Neural crest cell (in vitro differentiated cells): ENCODE data around the gene MAP6D1. TPM values are rescaled to one million over a fixed set of nuclear protein-coding genes. Genes with fewer than 3 reads are reported as not detected.

ENCODE experiments used
- DNase-seq: peaks from one replicate; pipeline ENCODE4 v3.0.0; 2021; ENCODE audit warnings: low read depth, mixed read lengths, low spot score
- H3K27ac Mint-ChIP-seq: one replicate; pipeline ENCODE4 v1.8.0; 2021; ENCODE audit warnings: mild to moderate bottlenecking, mixed read lengths; ENCODE audit not compliant: unreplicated experiment
- H3K27me3 Mint-ChIP-seq: 2 replicates; pipeline ENCODE4 v1.8.0; 2021; ENCODE audit warnings: low read depth, mild to moderate bottlenecking, mixed read lengths
- H3K36me3 Mint-ChIP-seq: 2 replicates; pipeline ENCODE4 v1.8.0; 2021; ENCODE audit warnings: low read depth, mild to moderate bottlenecking, mixed read lengths
- H3K4me1 Mint-ChIP-seq: 2 replicates; pipeline ENCODE4 v1.8.0; 2021; ENCODE audit warnings: mixed read lengths
- H3K4me3 Mint-ChIP-seq: one replicate; pipeline ENCODE4 v1.8.0; 2021; ENCODE audit warnings: mild to moderate bottlenecking, mixed read lengths
- H3K9me3 Mint-ChIP-seq: 2 replicates; pipeline ENCODE4 v1.8.0; 2021; ENCODE audit warnings: mixed read lengths
- CTCF ChIP-seq: fragments of 200-600 bp; sonication (generic); conservative IDR thresholded peaks from 2 replicates; pipeline ENCODE4 v1.5.0; 2021; ENCODE audit warnings: antibody characterized with exemption, mild to moderate bottlenecking
- total RNA-seq: library from RNA; stranded (reverse); gene quantifications from 2 replicates; pipeline ENCODE4 v1.2.1, GENCODE V29; 2021

The MAP6D1 gene
- total RNA-seq, 1 donor from 2014 or later = 4.9 TPM

- peaks cover 7% of the 10 kb centered on the region for H3K4me1 Mint-ChIP-seq
- H3K27ac Mint-ChIP-seq = peak overlapping the region; percentile 94
- no peak for TF ChIP-seq CTCF
- no peak for DNase-seq
- H3K27me3 Mint-ChIP-seq = no peaks in the 10 kb centered on the region
- H3K4me3 Mint-ChIP-seq = no peak overlapping the region
- no peaks in the 10 kb centered on the region for H3K9me3 Mint-ChIP-seq
- peaks cover 33% of the 10 kb centered on the region for H3K36me3 Mint-ChIP-seq
Observed at GRCh38 chr3:183812761-183813445, 12.5 kb downstream of the MAP6D1 start.

- H3K27me3 Mint-ChIP-seq = no peaks in the 10 kb centered on the region
- no peak overlapping the region for H3K27ac Mint-ChIP-seq
- H3K4me3 Mint-ChIP-seq = no peak overlapping the region
- no peak for DNase-seq
- H3K9me3 Mint-ChIP-seq = no peaks in the 10 kb centered on the region
- H3K36me3 Mint-ChIP-seq = peaks cover 34% of the 10 kb centered on the region
- peaks cover 7% of the 10 kb centered on the region for H3K4me1 Mint-ChIP-seq
- TF ChIP-seq CTCF = no peak
Observed at GRCh38 chr3:183811638-183812037, 13.7 kb downstream of the MAP6D1 start.

GRCh38 chr3:183810643-183811594 lies 14.5 kb downstream of the MAP6D1 start:
- Mint-ChIP-seq H3K9me3 (no peaks in the 10 kb centered on the region), H3K4me3 (peak overlapping the region; percentile 11), H3K27me3 (no peaks in the 10 kb centered on the region), H3K4me1 (peaks cover 7% of the 10 kb centered on the region), H3K36me3 (peaks cover 30% of the 10 kb centered on the region), H3K27ac (no peak overlapping the region)
- no peak for DNase-seq
- no peak for TF ChIP-seq CTCF

GRCh38 chr3:183809270-183809669 lies 16.1 kb downstream of the MAP6D1 start:
- no peak overlapping the region for H3K27ac Mint-ChIP-seq
- peaks cover 7% of the 10 kb centered on the region for H3K4me1 Mint-ChIP-seq
- H3K4me3 Mint-ChIP-seq = no peak overlapping the region
- no peaks in the 10 kb centered on the region for H3K27me3 Mint-ChIP-seq
- H3K36me3 Mint-ChIP-seq = peaks cover 30% of the 10 kb centered on the region
- TF ChIP-seq CTCF = no peak
- no peaks in the 10 kb centered on the region for H3K9me3 Mint-ChIP-seq
- DNase-seq = no peak

GRCh38 chr3:183808355-183808754 lies 17.0 kb downstream of the MAP6D1 start:
- H3K27ac Mint-ChIP-seq = no peak overlapping the region
- H3K9me3 Mint-ChIP-seq = no peaks in the 10 kb centered on the region
- no peak for DNase-seq
- H3K4me3 Mint-ChIP-seq = no peak overlapping the region
- no peaks in the 10 kb centered on the region for H3K27me3 Mint-ChIP-seq
- peaks cover 7% of the 10 kb centered on the region for H3K4me1 Mint-ChIP-seq
- TF ChIP-seq CTCF = no peak
- H3K36me3 Mint-ChIP-seq = peaks cover 34% of the 10 kb centered on the region
